ENCODE measurements around the gene CCIN. TPM values are rescaled to one million over a fixed set of nuclear protein-coding genes. Genes with fewer than 3 reads are reported as not detected.

Gene CCIN
- polyA plus RNA-seq, 1 of the 3 experiments (the other 2 are of a cell fraction), result 0.54 TPM

- H3K27ac ChIP-seq (ENCODE audit: low read depth in 2 of 2, low read length in 1 of 2), result no peak overlapping the region
- TF ChIP-seq EP300 (IDR thresholded peaks at IDR 0.05; ENCODE audit: borderline replicate concordance in 1 of 2, low read depth in 1 of 2, low read length in 1 of 2) (no peak), FOXJ3 (CRISPR knock-in tag; IDR thresholded peaks at IDR 0.05) (no peak), GABPA (IDR thresholded peaks at IDR 0.05; ENCODE audit: low read depth) (no peak), ELF1 (IDR thresholded peaks at IDR 0.05) (no peak), TCF12 (IDR thresholded peaks at IDR 0.05) (no peak), RCOR1 (IDR thresholded peaks at IDR 0.05; ENCODE audit: low read length) (no peak), POLR2AphosphoS5 (IDR thresholded peaks at IDR 0.05; ENCODE audit: low read depth, low read length) (no peak), NRF1 (IDR thresholded peaks at IDR 0.05; ENCODE audit: low read depth, low read length) (no peak), MXI1 (IDR thresholded peaks at IDR 0.05; ENCODE audit: low read depth, low read length) (no peak), MEF2A (IDR thresholded peaks at IDR 0.05; ENCODE audit: borderline replicate concordance, low read depth) (no peak), GATA2 (CRISPR knock-in tag; IDR thresholded peaks at IDR 0.05) (no peak), JUND (IDR thresholded peaks at IDR 0.05) (no peak), FOXM1 (IDR thresholded peaks at IDR 0.05; ENCODE audit: low read depth) (no peak), RAD21 (IDR thresholded peaks at IDR 0.05; ENCODE audit: low read length) (no peak)
- TF ChIP-seq, protein P1, sequence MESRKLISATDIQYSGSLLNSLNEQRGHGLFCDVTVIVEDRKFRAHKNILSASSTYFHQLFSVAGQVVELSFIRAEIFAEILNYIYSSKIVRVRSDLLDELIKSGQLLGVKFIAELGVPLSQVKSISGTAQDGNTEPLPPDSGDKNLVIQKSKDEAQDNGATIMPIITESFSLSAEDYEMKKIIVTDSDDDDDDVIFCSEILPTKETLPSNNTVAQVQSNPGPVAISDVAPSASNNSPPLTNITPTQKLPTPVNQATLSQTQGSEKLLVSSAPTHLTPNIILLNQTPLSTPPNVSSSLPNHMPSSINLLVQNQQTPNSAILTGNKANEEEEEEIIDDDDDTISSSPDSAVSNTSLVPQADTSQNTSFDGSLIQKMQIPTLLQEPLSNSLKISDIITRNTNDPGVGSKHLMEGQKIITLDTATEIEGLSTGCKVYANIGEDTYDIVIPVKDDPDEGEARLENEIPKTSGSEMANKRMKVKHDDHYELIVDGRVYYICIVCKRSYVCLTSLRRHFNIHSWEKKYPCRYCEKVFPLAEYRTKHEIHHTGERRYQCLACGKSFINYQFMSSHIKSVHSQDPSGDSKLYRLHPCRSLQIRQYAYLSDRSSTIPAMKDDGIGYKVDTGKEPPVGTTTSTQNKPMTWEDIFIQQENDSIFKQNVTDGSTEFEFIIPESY (IDR thresholded peaks at IDR 0.05; ENCODE audit: borderline replicate concordance, low read depth), result no peak
- TF ChIP-seq, protein P2, sequence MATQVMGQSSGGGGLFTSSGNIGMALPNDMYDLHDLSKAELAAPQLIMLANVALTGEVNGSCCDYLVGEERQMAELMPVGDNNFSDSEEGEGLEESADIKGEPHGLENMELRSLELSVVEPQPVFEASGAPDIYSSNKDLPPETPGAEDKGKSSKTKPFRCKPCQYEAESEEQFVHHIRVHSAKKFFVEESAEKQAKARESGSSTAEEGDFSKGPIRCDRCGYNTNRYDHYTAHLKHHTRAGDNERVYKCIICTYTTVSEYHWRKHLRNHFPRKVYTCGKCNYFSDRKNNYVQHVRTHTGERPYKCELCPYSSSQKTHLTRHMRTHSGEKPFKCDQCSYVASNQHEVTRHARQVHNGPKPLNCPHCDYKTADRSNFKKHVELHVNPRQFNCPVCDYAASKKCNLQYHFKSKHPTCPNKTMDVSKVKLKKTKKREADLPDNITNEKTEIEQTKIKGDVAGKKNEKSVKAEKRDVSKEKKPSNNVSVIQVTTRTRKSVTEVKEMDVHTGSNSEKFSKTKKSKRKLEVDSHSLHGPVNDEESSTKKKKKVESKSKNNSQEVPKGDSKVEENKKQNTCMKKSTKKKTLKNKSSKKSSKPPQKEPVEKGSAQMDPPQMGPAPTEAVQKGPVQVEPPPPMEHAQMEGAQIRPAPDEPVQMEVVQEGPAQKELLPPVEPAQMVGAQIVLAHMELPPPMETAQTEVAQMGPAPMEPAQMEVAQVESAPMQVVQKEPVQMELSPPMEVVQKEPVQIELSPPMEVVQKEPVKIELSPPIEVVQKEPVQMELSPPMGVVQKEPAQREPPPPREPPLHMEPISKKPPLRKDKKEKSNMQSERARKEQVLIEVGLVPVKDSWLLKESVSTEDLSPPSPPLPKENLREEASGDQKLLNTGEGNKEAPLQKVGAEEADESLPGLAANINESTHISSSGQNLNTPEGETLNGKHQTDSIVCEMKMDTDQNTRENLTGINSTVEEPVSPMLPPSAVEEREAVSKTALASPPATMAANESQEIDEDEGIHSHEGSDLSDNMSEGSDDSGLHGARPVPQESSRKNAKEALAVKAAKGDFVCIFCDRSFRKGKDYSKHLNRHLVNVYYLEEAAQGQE (IDR thresholded peaks at IDR 0.05; ENCODE audit: low read depth, low read length), result no peak
- no peaks in the 10 kb centered on the region for H3K27me3 ChIP-seq (ENCODE audit: insufficient read depth)
- H3K4me1 ChIP-seq (ENCODE audit: control insufficient read depth in 1 of 2, insufficient read depth in 2 of 2, low read depth in 1 of 2, low read length in 1 of 2), result peaks cover 6 to 20% of the 10 kb centered on the region in 2 experiments
- H3K9me2 ChIP-seq, result no peaks in the 10 kb centered on the region
- DNase-seq, result no peak
- no peaks in the 10 kb centered on the region for H3K9me3 ChIP-seq
- WGBS (ENCODE audit: low lambda C conversion rate), result 93% methylated on average over 5 of the region's 5 CpGs
- peaks cover 30% of the 10 kb centered on the region for H3K79me2 ChIP-seq (ENCODE audit: insufficient read depth)
- H4K20me1 ChIP-seq (ENCODE audit: insufficient read depth), result peaks cover 19% of the 10 kb centered on the region
- H2AFZ ChIP-seq (ENCODE audit: low read depth), result no peak overlapping the region
- H3K4me2 ChIP-seq, result no peak overlapping the region
- H3F3A ChIP-seq (replicated peaks; ENCODE audit: insufficient read depth), result peaks cover 8% of the 10 kb centered on the region
- CTCF ChIA-PET, result interaction anchor here (1.3 to 3.6 kb wide), 2 partner anchors 22 to 234 kb away, joined by 3 to 14 read pairs; no protein-coding TSS in a partner anchor
- H3K9ac ChIP-seq, result no peak overlapping the region
- no peaks in the 10 kb centered on the region for H3K36me3 ChIP-seq (replicated peaks in 1 of 2; ENCODE audit: control insufficient read depth in 1 of 2, insufficient read depth in 2 of 2, low read length in 1 of 2)
- no peak overlapping the region for H3K4me3 ChIP-seq (ENCODE audit: low read depth in 2 of 2, low read length in 1 of 2)
- POLR2A ChIA-PET, result no interaction called here
Observed at GRCh38 chr9:36188212-36188611, 19.0 kb downstream of the CCIN start.

Measured in SK-N-SH (cell line).